Measurements from ENCODE around the gene TAC4. TPM values are rescaled to one million over a fixed set of nuclear protein-coding genes. Genes with fewer than 3 reads are reported as not detected.

Gene TAC4
- total RNA-seq, 2 experiments from 2014 or later, result not detected

DNA sequence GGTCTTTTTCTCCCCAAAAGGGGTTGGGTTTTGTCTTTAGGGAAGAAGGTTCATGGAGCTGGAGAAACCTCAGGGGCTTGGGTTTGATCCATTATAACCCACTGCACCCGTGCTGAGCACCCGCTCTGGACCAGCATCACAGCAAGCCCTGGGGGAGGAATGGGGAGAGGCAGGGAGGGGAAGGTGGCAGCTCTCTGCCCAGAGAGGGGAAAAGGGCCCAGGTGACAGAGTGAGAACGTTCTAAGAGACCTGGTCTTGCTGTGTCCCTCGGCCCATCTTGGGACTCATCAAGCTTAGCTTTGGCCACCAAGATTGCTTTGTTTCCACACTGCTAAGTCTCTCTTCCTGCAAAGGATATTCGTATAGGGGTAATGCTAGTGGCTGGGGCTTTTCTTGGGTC lies 38.2 kb upstream of the TAC4 start:
- CTCF ChIA-PET (ENCODE audit: unreplicated experiment), result no interaction called here
- TF ChIP-seq EZH2phosphoT487 (IDR thresholded peaks at IDR 0.05; ENCODE audit: borderline replicate concordance, low read depth, low read length), result no peak
- TF ChIP-seq, protein P1, sequence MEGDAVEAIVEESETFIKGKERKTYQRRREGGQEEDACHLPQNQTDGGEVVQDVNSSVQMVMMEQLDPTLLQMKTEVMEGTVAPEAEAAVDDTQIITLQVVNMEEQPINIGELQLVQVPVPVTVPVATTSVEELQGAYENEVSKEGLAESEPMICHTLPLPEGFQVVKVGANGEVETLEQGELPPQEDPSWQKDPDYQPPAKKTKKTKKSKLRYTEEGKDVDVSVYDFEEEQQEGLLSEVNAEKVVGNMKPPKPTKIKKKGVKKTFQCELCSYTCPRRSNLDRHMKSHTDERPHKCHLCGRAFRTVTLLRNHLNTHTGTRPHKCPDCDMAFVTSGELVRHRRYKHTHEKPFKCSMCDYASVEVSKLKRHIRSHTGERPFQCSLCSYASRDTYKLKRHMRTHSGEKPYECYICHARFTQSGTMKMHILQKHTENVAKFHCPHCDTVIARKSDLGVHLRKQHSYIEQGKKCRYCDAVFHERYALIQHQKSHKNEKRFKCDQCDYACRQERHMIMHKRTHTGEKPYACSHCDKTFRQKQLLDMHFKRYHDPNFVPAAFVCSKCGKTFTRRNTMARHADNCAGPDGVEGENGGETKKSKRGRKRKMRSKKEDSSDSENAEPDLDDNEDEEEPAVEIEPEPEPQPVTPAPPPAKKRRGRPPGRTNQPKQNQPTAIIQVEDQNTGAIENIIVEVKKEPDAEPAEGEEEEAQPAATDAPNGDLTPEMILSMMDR (conservative IDR thresholded peaks at IDR 0.05; ENCODE audit: low read length), result no peak

GRCh38 chr17:49882434-49882833 lies 34.6 kb upstream of the TAC4 start:
- intact Hi-C loops (cut with micrococcal nuclease; ENCODE audit: unreplicated experiment), result no loop called here
- no TSS peak for BruUV-seq (replicated peaks)
- CTCF ChIA-PET (ENCODE audit: unreplicated experiment), result interaction anchor here (0.6 kb wide), 1 partner anchor 113 kb away, joined by 3 read pairs; the partner anchor contains the start of gene DLX3

More for the DNA sequence above, 38.2 kb upstream of the TAC4 start:
- POLR2A ChIA-PET, result no interaction called here
- Histone ChIP-seq H3K9me2 (ENCODE audit: insufficient read depth, low read length) (no peaks in the 10 kb centered on the region), H3K4me1 (ENCODE audit: insufficient read depth, low read length, poor library complexity, severe bottlenecking) (no peaks in the 10 kb centered on the region), H3K4me2 (ENCODE audit: low read length) (no peak overlapping the region), H3K36me3 (ENCODE audit: insufficient read depth, low read length) (no peaks in the 10 kb centered on the region), H3K9me3 (ENCODE audit: low read length) (no peaks in the 10 kb centered on the region), H3K4me3 (ENCODE audit: low read depth, low read length, poor library complexity, severe bottlenecking) (no peak overlapping the region), H2AFZ (ENCODE audit: low read length) (no peak overlapping the region), H3K27ac (ENCODE audit: low read depth, low read length, poor library complexity, severe bottlenecking) (no peak overlapping the region), H4K20me1 (ENCODE audit: insufficient read depth, low read length) (no peaks in the 10 kb centered on the region), H3K79me2 (ENCODE audit: insufficient read depth, low read depth, low read length) (no peaks in the 10 kb centered on the region)
- intact Hi-C loops (cut with micrococcal nuclease; ENCODE audit: unreplicated experiment), result no loop called here
- DNase-seq (ENCODE audit: low spot score), result no peak
- no TSS peak for BruUV-seq (replicated peaks)

DNA sequence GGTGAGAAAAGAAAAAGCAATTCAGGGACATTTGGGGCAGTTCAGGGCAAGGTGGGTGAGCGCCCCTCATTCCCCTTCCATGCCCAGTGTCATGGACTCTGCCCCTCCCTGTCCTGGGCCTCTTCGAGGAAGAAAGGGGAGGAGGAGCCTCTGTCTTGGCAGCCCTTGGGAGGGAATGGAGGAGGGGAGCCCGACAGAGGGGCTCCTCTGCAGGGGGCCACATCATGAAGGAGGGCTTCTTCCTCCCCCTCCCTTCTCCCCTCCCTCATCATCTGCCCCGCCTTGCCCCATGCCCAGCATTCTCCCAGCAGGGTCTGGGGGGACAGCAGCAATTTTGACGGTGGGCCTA lies 33.2 kb upstream of the TAC4 start:
- no peak overlapping the region for H2AFZ ChIP-seq (ENCODE audit: low read length)

More at GRCh38 chr17:49882434-49882833, 34.6 kb upstream of the TAC4 start:
- POLR2A ChIA-PET, result no interaction called here
- no peak overlapping the region for H3K4me3 ChIP-seq (ENCODE audit: low read depth, low read length, poor library complexity, severe bottlenecking)
- H2AFZ ChIP-seq (ENCODE audit: low read length), result no peak overlapping the region
- DNase-seq (ENCODE audit: low spot score), result no peak
- no peaks in the 10 kb centered on the region for H3K9me2 ChIP-seq (ENCODE audit: insufficient read depth, low read length)
- no peaks in the 10 kb centered on the region for H4K20me1 ChIP-seq (ENCODE audit: insufficient read depth, low read length)
- H3K79me2 ChIP-seq (ENCODE audit: insufficient read depth, low read depth, low read length), result no peaks in the 10 kb centered on the region
- no peaks in the 10 kb centered on the region for H3K36me3 ChIP-seq (ENCODE audit: insufficient read depth, low read length)
- H3K4me1 ChIP-seq (ENCODE audit: insufficient read depth, low read length, poor library complexity, severe bottlenecking), result no peaks in the 10 kb centered on the region
- no peak overlapping the region for H3K27ac ChIP-seq (ENCODE audit: low read depth, low read length, poor library complexity, severe bottlenecking)
- H3K4me2 ChIP-seq (ENCODE audit: low read length), result no peak overlapping the region
- no peak for TF ChIP-seq EZH2phosphoT487 (IDR thresholded peaks at IDR 0.05; ENCODE audit: borderline replicate concordance, low read depth, low read length)
- TF ChIP-seq, protein P1 (conservative IDR thresholded peaks at IDR 0.05; ENCODE audit: low read length), result no peak
- H3K9me3 ChIP-seq (ENCODE audit: low read length), result no peaks in the 10 kb centered on the region

More for the DNA sequence above, 33.2 kb upstream of the TAC4 start:
- ChIA-PET POLR2A (no interaction called here), CTCF (ENCODE audit: unreplicated experiment) (no interaction called here)
- no peaks in the 10 kb centered on the region for H3K9me2 ChIP-seq (ENCODE audit: insufficient read depth, low read length)
- intact Hi-C loops (cut with micrococcal nuclease; ENCODE audit: unreplicated experiment), result no loop called here
- no peak for DNase-seq (ENCODE audit: low spot score)
- no peak overlapping the region for H3K4me2 ChIP-seq (ENCODE audit: low read length)
- no peak for TF ChIP-seq EZH2phosphoT487 (IDR thresholded peaks at IDR 0.05; ENCODE audit: borderline replicate concordance, low read depth, low read length)
- TF ChIP-seq, protein P1 (conservative IDR thresholded peaks at IDR 0.05; ENCODE audit: low read length), result no peak
- H3K9me3 ChIP-seq (ENCODE audit: low read length), result no peaks in the 10 kb centered on the region
- H3K36me3 ChIP-seq (ENCODE audit: insufficient read depth, low read length), result no peaks in the 10 kb centered on the region
- no peaks in the 10 kb centered on the region for H4K20me1 ChIP-seq (ENCODE audit: insufficient read depth, low read length)
- no peaks in the 10 kb centered on the region for H3K4me1 ChIP-seq (ENCODE audit: insufficient read depth, low read length, poor library complexity, severe bottlenecking)
- no peak overlapping the region for H3K27ac ChIP-seq (ENCODE audit: low read depth, low read length, poor library complexity, severe bottlenecking)
- H3K79me2 ChIP-seq (ENCODE audit: insufficient read depth, low read depth, low read length), result no peaks in the 10 kb centered on the region
- no TSS peak for BruUV-seq (replicated peaks)
- no peak overlapping the region for H3K4me3 ChIP-seq (ENCODE audit: low read depth, low read length, poor library complexity, severe bottlenecking)
